HepG2 (cell line): ENCODE results near the gene FAM167B. TPM values are rescaled to one million over a fixed set of nuclear protein-coding genes. Genes with fewer than 3 reads are reported as not detected.

Source experiments
- ELK4 ChIP-seq: sonication (generic); formaldehyde crosslinking; IDR thresholded peaks from 2 replicates; pipeline ENCODE4 v1.9.0; 2021; ENCODE audit warnings: missing genetic modification reagents, borderline replicate concordance
- FOSL2 ChIP-seq: sonication (generic); formaldehyde crosslinking; IDR thresholded peaks from 2 replicates; pipeline ENCODE4 v1.4.0; 2020; ENCODE audit warnings: missing genetic modification reagents
- FOXO1 ChIP-seq: sonication (generic); formaldehyde crosslinking; IDR thresholded peaks from 2 replicates; pipeline ENCODE4 v1.4.0; 2020; ENCODE audit warnings: missing genetic modification reagents
- GMEB2 ChIP-seq: IDR thresholded peaks from 2 replicates; pipeline ENCODE4 v1.6.1; 2016; ENCODE audit warnings: missing biosample characterization, missing genetic modification reagents, low read depth
- HNRNPK ChIP-seq: fragments of 200-400 bp; formaldehyde crosslinking; IDR thresholded peaks from 2 replicates; pipeline ENCODE4 v1.6.1; 2018; ENCODE audit warnings: low read length, low read depth, moderate library complexity, mild to moderate bottlenecking; ENCODE audit not compliant: poor library complexity, severe bottlenecking
- KMT2A ChIP-seq: sonication (generic); formaldehyde crosslinking; IDR thresholded peaks from 2 replicates; pipeline ENCODE4 v1.4.0; 2020; ENCODE audit warnings: missing genetic modification reagents
- KMT2B ChIP-seq: IDR thresholded peaks from 2 replicates; pipeline ENCODE4 v1.6.1; 2016; ENCODE audit warnings: missing genetic modification reagents, missing compliant biosample characterization
- NFAT5 ChIP-seq: sonication (generic); formaldehyde crosslinking; IDR thresholded peaks from 2 replicates; pipeline ENCODE4 v1.4.0; 2020; ENCODE audit warnings: missing genetic modification reagents
- RARA ChIP-seq: IDR thresholded peaks from 2 replicates; pipeline ENCODE4 v1.6.1; 2016; ENCODE audit warnings: missing genetic modification reagents, missing compliant biosample characterization
- U2AF1 ChIP-seq: fragments of 200-400 bp; formaldehyde crosslinking; optimal IDR thresholded peaks from 2 replicates; pipeline ENCODE3; 2017; ENCODE audit warnings: mild to moderate bottlenecking, low read depth, low read length
- ZKSCAN5 ChIP-seq: sonication (generic); formaldehyde crosslinking; IDR thresholded peaks from 2 replicates; pipeline ENCODE4 v1.5.1; 2020; ENCODE audit warnings: mild to moderate bottlenecking, missing genetic modification reagents
- ZNF280D ChIP-seq: sonication (generic); formaldehyde crosslinking; IDR thresholded peaks from 2 replicates; pipeline ENCODE4 v1.5.1; 2020; ENCODE audit warnings: mild to moderate bottlenecking, missing genetic modification reagents
- ZNF3 ChIP-seq: IDR thresholded peaks from 2 replicates; pipeline ENCODE4 v1.7.0; 2017; ENCODE audit warnings: inconsistent platforms
- ZNF33A ChIP-seq: sonication (generic); formaldehyde crosslinking; IDR thresholded peaks from 2 replicates; pipeline ENCODE4 v1.5.1; 2020; ENCODE audit warnings: missing genetic modification reagents, mild to moderate bottlenecking, moderate library complexity, borderline replicate concordance
- polyA plus RNA-seq, 8 experiments: library from polyadenylated mRNA; depleted of rRNA in 3 of 8; stranded (reverse) in 7 of 8; unstranded in 1 of 8; fragments of >200 nt; fragmentation: Illumina TruSeq in 4 of 8; extraction: Trizol in 4 of 8; gene quantifications; 2 replicates each; pipeline versions ENCODE4 v1.2.1 to v1.2.3, GENCODE V29; 2011 to 2016; ENCODE audit warnings: low read depth in 4 of 8, missing spikeins in 1 of 8, mixed read lengths in 1 of 8; ENCODE audit not compliant: insufficient read depth in 1 of 8
- total RNA-seq, 5 experiments: library from RNA; depleted of rRNA; stranded (reverse); fragments of >200 nt; fragmentation: Illumina TruSeq; extraction: Trizol; gene quantifications; 2 replicates each; pipeline ENCODE4 v1.2.3, GENCODE V29; 2016; ENCODE audit warnings: low read depth in 1 of 5

FAM167B gene
- total and polyA plus RNA-seq, 2 of the 13 experiments (the other 11 are each of a cell fraction or from before 2014, with no cell fraction given), result 0.15 to 0.70 TPM

GRCh38 chr1:32247983-32248889, 1.2 kb downstream of the FAM167B start (continued):
- TF ChIP-seq ELK4 (CRISPR knock-in tag) (no peak), HNRNPK (peak; percentile 86), RARA (CRISPR knock-in tag) (peak; percentile 58), KMT2A (CRISPR knock-in tag) (0 out of 2 replicates have a peak, but pooled peaks have one; percentile 38), FOSL2 (CRISPR knock-in tag) (peak; percentile 40; the same call in 1 of the 2 replicates), NFAT5 (CRISPR knock-in tag) (no peak), KMT2B (no peak), ZNF280D (peak; percentile 90), ZNF33A (CRISPR knock-in tag) (no peak), U2AF1 (peak; percentile 35), ZNF3 (CRISPR knock-in tag) (peak; percentile 65; the same call in 1 of the 2 replicates), ZKSCAN5 (CRISPR knock-in tag) (no peak), FOXO1 (CRISPR knock-in tag) (0 out of 2 replicates have a peak, but pooled peaks have one; percentile 18), GMEB2 (no peak)
